Activated effector memory CD4-positive, alpha-beta T cell treated with anti-CD3 and anti-CD28 coated beads, Interleukin-2, amount 50 U/mL, for 16 hours (primary cell): ENCODE data around the gene POLR2I.
"Not testable (repeated sequence)": the region's sequence is repeated elsewhere in the genome, so short reads cannot be mapped to it uniquely, and the experiment has no call there.

Source experiments
- DNase-seq: peaks from one replicate; pipeline ENCODE4 v3.0.0-alpha.2; 2020

The POLR2I gene

GRCh38 chr19:36099166-36099785 lies 15.4 kb downstream of the POLR2I start:
- DNase-seq, result no peak

GRCh38 chr19:36097036-36097435 lies 17.6 kb downstream of the POLR2I start:
- no peak for DNase-seq

GRCh38 chr19:36093687-36094086 lies 21.0 kb downstream of the POLR2I start:
- DNase-seq, result no peak

- no peak for DNase-seq
These were observed 21.5 kb downstream of the POLR2I start for GRCh38 chr19:36093146-36093662.

GRCh38 chr19:36092566-36092965 lies 22.1 kb downstream of the POLR2I start:
- DNase-seq, result no peak

DNA sequence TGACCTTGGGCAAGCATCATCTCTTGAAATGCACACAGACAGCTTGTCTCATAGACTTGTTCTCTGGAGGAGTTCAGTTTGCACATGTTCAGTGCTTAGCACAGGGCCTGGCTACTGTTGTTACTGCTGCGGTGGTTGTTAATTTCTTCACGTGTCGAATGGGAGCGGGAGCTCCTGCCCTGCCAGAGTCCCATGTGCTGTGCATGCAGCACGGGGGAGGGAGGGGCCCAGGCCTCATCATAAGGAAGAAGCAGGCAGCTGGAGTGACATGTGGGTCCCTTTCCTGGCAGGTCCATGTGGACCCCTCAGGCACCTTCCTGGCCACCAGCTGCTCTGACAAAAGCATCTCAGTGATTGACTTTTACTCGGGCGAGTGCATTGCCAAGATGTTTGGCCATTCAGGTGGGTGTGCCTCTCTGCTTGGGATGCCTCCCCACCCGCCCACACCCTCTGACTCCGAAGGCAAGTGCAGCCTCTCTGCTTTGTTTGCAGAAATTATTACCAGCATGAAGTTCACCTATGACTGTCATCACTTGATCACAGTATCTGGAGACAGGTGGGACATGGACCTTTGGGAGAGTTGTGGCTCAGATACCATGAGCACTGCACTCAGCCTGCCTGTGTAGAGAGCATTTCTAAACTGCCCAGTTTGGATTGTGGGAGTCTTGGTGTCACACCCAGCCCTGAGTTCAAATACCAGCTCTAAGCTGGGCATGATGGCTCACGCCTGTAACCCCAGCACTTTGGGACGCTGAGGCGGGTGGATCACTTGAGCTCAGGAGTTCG lies 23.6 kb downstream of the POLR2I start:
- no peak for DNase-seq

DNA sequence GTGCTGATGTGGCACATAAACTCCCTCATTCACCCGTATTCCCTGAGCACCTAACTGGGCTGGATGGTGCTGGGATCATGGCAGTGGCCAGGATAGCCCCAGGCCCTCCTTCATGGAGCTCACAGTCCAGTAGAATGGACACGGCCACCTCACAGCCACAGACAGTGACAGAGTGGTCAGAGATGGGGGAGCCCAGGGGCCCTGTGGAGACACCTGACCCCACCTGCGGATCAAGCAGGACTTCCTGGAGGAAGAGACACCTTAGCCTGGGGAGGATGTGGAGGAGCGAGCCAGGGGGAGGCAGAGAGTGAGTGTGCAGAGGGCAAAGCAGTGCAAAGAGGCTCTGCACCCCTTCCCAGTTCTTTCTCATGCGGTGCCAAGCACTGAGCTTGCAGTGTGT lies 24.8 kb downstream of the POLR2I start:
- DNase-seq, result no peak

DNA sequence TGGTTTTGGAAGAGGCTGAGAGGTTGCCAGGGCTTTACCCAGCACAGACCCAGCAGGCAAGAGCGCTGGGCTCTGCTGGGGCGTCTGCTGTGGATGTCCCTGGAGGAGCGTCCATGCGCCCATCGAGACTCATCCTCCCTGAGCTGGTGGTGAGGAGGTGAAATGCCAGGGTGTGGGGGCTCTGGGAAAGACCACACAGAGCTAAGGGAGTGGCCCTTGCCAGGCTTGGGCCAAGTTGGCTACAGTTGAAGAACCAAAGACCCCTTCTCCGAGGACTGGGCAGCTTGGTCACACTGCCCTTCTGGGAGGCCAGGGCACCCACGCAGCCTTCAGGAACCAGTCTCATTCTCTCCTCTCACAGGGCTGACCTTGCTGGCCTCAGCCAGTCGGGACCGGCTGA lies 28.3 kb downstream of the POLR2I start:
- DNase-seq, result no peak

GRCh38 chr19:36084231-36085009 lies 30.3 kb downstream of the POLR2I start:
- DNase-seq, result no peak

DNA sequence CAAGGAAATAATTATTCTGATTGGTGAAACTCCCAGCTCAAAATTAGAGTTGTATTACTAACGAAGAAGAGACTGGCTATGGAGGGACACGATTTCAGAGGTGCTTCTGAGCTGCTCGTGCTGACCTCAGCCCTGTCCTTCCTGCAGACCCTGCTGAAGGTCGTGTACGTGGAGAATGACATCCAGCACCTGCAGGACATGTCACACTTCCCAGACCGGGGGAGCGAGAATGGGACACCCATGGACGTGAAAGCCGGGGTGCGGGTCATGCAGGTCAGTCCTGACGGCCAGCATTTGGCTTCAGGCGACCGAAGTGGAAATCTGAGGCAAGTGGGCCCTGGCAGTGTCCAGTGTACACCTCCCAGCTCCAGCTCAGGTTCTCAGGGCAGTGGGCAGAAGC lies 31.8 kb downstream of the POLR2I start:
- no peak for DNase-seq

- no peak for DNase-seq
These were observed 32.8 kb downstream of the POLR2I start for GRCh38 chr19:36081894-36082293.

DNA sequence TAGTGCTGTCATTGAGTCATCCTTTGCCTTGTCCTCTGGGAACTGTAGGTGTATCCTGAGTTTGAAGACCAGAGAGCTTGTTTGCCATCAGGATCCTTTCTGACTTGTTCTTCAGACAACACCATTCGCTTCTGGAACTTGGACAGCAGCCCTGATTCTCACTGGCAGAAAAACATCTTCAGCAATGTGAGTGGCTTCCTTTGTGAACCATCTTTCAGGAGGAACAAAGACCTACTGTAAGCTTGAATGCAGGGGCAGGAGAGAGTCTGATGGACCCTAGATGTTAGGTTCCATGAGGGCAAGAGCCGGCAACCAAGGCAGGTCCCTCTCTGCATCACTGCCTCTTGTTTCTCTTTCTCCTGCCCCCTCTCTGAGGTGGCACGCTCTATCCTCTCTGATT lies 33.3 kb downstream of the POLR2I start:
- DNase-seq, result no peak

GRCh38 chr19:36079389-36079945 lies 35.2 kb downstream of the POLR2I start:
- DNase-seq, result no peak

GRCh38 chr19:36073121-36073876 lies 41.4 kb downstream of the POLR2I start:
- no peak for DNase-seq

DNA sequence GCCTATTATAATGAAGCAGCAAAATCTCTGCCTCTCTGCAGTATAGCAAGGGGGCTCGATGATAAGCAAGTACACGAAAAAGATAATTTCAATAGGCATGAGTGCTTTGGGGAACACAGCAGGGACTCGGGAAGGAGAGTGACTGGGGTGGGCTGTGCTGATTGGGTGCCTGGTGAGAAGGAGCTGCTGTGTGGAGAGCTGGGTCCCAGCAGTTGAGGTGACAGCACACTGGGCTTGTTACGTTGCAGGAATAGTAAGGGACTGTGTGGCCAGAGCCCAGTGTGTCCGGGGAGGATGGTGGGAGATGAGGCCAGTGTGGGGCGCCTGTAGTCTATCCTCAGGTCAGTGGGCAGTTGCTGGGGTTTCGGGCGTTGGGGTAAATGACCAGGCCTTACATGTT lies 42.6 kb downstream of the POLR2I start:
- DNase-seq, result no peak

DNA sequence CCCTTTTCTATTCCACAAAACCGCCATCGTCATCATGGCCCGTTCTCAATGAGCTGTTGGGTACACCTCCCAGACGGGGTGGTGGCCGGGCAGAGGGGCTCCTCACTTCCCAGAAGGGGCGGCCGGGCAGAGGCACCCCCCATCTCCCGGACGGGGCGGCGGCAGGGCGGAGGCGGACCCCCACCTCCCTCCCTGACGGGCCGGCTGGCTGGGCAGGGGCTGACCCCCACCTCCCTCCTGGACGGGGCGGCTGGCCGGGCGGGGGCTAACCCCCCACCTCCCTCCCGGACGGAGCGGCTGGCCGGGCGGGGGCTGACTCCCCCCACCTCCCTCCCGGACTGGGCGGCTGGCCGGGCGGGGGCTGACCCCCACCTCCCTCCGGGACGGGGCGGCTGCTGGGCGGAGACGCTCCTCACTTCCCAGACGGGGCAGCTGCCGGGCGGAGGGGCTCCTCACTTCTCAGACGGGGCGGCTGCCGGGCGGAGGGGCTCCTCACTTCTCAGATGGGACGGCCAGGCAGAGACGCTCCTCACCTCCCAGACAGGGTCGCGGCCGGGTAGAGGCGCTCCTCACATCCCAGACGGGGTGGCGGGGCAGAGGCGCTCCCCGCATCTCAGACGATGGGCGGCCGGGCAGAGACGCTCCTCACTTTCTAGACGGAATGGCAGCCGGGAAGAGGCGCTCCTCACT lies 45.7 kb downstream of the POLR2I start:
- not testable (repeated sequence) for DNase-seq

GRCh38 chr19:36067681-36068080 lies 47.0 kb downstream of the POLR2I start:
- DNase-seq, result no peak

- no peak for DNase-seq
These were observed 49.8 kb downstream of the POLR2I start for GRCh38 chr19:36064826-36065225.
